SK-N-SH treated with all-trans-retinoic acid at 6 μM for 48 hours (cell line): Measurements from ENCODE around the gene NEUROD6.

Source experiments
- ATAC-seq: fragments of 200-7000 bp; cut with Tn5 transposase; 3 replicates; pipeline ENCODE4 v1.9.1; 2020; ENCODE audit warnings: mild to moderate bottlenecking, moderate library complexity
- ARNTL ChIP-seq: fragments of 450-650 bp; formaldehyde crosslinking; IDR thresholded peaks from 2 replicates; pipeline ENCODE4 v1.5.0; 2020; ENCODE audit warnings: low read depth, mild to moderate bottlenecking, moderate library complexity, borderline replicate concordance
- BACH2 ChIP-seq: fragments of 250-450 bp; sonication (Bioruptor Pico); IDR thresholded peaks from 2 replicates; pipeline ENCODE4 v1.9.0; 2021; ENCODE audit warnings: mild to moderate bottlenecking, borderline replicate concordance
- CSDC2 ChIP-seq: fragments of 250-450 bp; sonication (Bioruptor Pico); IDR thresholded peaks from 2 replicates; pipeline ENCODE4 v1.5.0; 2020; ENCODE audit warnings: mild to moderate bottlenecking, moderate library complexity
- ESRRG ChIP-seq: fragments of 250-450 bp; sonication (Bioruptor Pico); IDR thresholded peaks from 2 replicates; pipeline ENCODE4 v1.6.1; 2021; ENCODE audit warnings: mild to moderate bottlenecking
- GLIS3 ChIP-seq: fragments of 250-450 bp; sonication (Bioruptor Pico); IDR thresholded peaks from 2 replicates; pipeline ENCODE4 v1.5.0; 2020; ENCODE audit warnings: mild to moderate bottlenecking, moderate library complexity
- ISL1 ChIP-seq: fragments of 250-450 bp; sonication (Bioruptor Pico); IDR thresholded peaks from 2 replicates; pipeline ENCODE4 v2.1.2; 2022; ENCODE audit warnings: mild to moderate bottlenecking, moderate library complexity
- OSR1 ChIP-seq: fragments of 250-450 bp; sonication (Bioruptor Pico); IDR thresholded peaks from 2 replicates; pipeline ENCODE4 v1.8.0; 2022; ENCODE audit warnings: moderate library complexity, mild to moderate bottlenecking, inconsistent platforms
- PATZ1 ChIP-seq: fragments of 250-450 bp; sonication (Bioruptor Pico); IDR thresholded peaks from 2 replicates; pipeline ENCODE4 v1.8.0; 2020; ENCODE audit warnings: mild to moderate bottlenecking, moderate library complexity, borderline replicate concordance
- PPARA ChIP-seq: fragments of 250-450 bp; sonication (Bioruptor Pico); IDR thresholded peaks from 2 replicates; pipeline ENCODE4 v1.5.0; 2020; ENCODE audit warnings: mild to moderate bottlenecking, borderline replicate concordance
- SNAI2 ChIP-seq: fragments of 250-450 bp; sonication (Bioruptor Pico); IDR thresholded peaks from 2 replicates; pipeline ENCODE4 v1.5.0; 2020; ENCODE audit warnings: mild to moderate bottlenecking, moderate library complexity
- TCF4 ChIP-seq: fragments of 250-450 bp; sonication (Bioruptor Pico); IDR thresholded peaks from 2 replicates; pipeline ENCODE4 v1.8.0; 2021; ENCODE audit warnings: mild to moderate bottlenecking, moderate library complexity, borderline replicate concordance
- TSHZ2 ChIP-seq: fragments of 250-450 bp; sonication (Bioruptor Pico); IDR thresholded peaks from 2 replicates; pipeline ENCODE4 v1.5.0; 2020; ENCODE audit warnings: mild to moderate bottlenecking, moderate library complexity
- ZC3H10 ChIP-seq: fragments of 250-450 bp; sonication (Bioruptor Pico); IDR thresholded peaks from 2 replicates; pipeline ENCODE4 v1.5.1; 2021; ENCODE audit warnings: mild to moderate bottlenecking, moderate library complexity
- ZFP30 ChIP-seq: fragments of 450-650 bp; formaldehyde crosslinking; IDR thresholded peaks from 2 replicates; pipeline ENCODE4 v1.5.0; 2022; ENCODE audit warnings: mild to moderate bottlenecking, moderate library complexity
- ZNF565 ChIP-seq: fragments of 450-650 bp; formaldehyde crosslinking; conservative IDR thresholded peaks from 2 replicates; pipeline ENCODE4 v1.5.0; 2020; ENCODE audit warnings: low read depth, mild to moderate bottlenecking, moderate library complexity
- ZNF70 ChIP-seq: fragments of 450-650 bp; formaldehyde crosslinking; IDR thresholded peaks from 2 replicates; pipeline ENCODE4 v1.5.0; 2020; ENCODE audit warnings: mild to moderate bottlenecking, moderate library complexity
- ZNF8 ChIP-seq: fragments of 450-650 bp; formaldehyde crosslinking; IDR thresholded peaks from 2 replicates; pipeline ENCODE4 v1.5.0; 2020; ENCODE audit warnings: mild to moderate bottlenecking, moderate library complexity
- TF ChIP-seq, protein P1 (sequence below): fragments of 250-450 bp; sonication (Bioruptor Pico); IDR thresholded peaks from 2 replicates; pipeline ENCODE4 v1.8.0; 2021; ENCODE audit warnings: low read depth, mild to moderate bottlenecking, moderate library complexity, borderline replicate concordance
- TF ChIP-seq, protein P2 (sequence below): fragments of 250-450 bp; sonication (Bioruptor Pico); IDR thresholded peaks from 2 replicates; pipeline ENCODE4 v1.5.1; 2021; ENCODE audit warnings: mild to moderate bottlenecking, moderate library complexity

The NEUROD6 gene

DNA sequence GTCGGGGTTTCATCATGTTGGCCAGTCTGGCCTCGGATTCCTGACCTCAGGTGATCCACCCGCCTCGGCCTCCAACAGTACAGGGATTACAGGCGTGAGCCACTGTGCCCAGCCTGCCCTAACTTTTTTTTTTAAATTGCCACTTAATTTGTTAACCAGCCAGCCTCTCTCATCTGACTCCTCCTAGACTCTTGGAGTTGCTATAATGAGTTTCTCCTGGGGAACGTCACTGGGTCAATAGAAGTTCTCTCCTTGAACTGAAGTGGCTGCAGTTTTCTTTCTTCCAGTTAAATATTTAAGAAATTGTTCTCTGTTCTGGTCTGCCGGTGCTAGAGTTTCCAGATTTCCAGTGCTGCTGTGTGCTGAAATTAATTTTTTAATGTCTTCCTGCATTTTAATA is 27.6 kb downstream of the NEUROD6 start:
- ATAC-seq, result no peak
- no peak for TF ChIP-seq BACH2 (CRISPR knock-in tag)
- no peak for TF ChIP-seq GLIS3 (CRISPR knock-in tag)
- TF ChIP-seq ARNTL (CRISPR knock-in tag), result no peak
- TF ChIP-seq OSR1 (CRISPR knock-in tag), result no peak
- TF ChIP-seq, protein P1, sequence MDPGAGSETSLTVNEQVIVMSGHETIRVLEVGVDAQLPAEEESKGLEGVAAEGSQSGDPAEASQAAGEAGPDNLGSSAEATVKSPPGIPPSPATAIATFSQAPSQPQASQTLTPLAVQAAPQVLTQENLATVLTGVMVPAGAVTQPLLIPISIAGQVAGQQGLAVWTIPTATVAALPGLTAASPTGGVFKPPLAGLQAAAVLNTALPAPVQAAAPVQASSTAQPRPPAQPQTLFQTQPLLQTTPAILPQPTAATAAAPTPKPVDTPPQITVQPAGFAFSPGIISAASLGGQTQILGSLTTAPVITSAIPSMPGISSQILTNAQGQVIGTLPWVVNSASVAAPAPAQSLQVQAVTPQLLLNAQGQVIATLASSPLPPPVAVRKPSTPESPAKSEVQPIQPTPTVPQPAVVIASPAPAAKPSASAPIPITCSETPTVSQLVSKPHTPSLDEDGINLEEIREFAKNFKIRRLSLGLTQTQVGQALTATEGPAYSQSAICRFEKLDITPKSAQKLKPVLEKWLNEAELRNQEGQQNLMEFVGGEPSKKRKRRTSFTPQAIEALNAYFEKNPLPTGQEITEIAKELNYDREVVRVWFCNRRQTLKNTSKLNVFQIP (CRISPR knock-in tag), result no peak
- TF ChIP-seq TCF4, result no peak
- TF ChIP-seq PPARA, result no peak
- no peak for TF ChIP-seq TSHZ2 (CRISPR knock-in tag)
- TF ChIP-seq ZNF565 (CRISPR knock-in tag), result no peak

GRCh38 chr7:31311552-31311951 is 29.0 kb downstream of the NEUROD6 start:
- ATAC-seq, result no peak

DNA sequence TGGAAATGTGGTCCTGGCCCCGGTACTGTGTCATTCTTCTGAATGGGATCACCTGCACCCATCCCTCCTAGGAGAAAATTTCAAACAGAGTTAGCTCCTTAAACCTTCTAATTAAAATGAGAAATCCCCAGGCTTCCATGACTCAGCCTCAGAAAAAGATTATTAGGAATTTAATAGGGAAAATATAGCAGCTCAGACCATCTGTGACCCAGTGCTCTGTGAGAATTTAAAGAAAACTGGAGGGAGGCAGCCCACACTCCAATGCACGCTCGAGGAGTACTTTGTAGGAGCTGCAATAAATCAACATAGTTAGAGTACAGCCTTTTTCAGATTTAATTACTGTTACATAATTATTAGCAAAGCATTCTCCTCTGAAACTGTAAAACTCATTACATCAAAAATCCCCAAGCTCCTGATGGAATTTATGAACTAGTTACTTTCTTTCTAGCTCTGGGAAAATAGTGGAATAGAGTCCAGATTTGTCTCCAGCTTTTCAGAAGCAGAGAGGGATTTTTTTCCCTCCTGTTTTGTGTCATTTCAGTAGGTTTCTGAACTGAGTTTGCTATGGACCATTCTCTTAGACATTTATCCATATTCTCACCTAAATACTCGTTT is 30.1 kb downstream of the NEUROD6 start:
- ATAC-seq, result no peak
- TF ChIP-seq ESRRG (no peak), ARNTL (CRISPR knock-in tag) (no peak), CSDC2 (CRISPR knock-in tag) (no peak), OSR1 (CRISPR knock-in tag) (no peak)

More at GRCh38 chr7:31311552-31311951, 29.0 kb downstream of the NEUROD6 start:
- TF ChIP-seq ZNF565 (CRISPR knock-in tag) (no peak), PPARA (no peak), ZC3H10 (CRISPR knock-in tag) (no peak)
- TF ChIP-seq, protein P1 (CRISPR knock-in tag), result no peak

DNA sequence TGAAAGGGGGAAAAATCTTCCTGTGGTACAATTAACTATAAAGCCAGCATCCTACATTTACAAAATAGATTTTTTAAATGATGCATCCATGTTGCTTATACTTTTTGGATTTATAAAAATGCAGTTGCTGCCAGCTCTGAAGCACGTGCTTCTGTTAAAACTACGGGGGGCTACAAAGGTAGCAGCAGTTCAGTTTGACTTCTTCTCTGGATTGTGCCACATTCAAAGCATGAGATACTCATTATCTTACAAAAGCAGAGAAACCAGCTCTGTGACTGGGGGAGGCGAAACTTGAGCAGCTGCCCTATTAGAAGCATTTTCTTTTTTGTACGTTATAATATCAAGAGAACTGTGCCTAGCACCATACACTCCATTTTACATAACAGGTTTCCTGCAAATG is 31.1 kb downstream of the NEUROD6 start:
- TF ChIP-seq SNAI2 (CRISPR knock-in tag) (no peak), ISL1 (no peak), ZFP30 (no peak), ESRRG (no peak), ARNTL (CRISPR knock-in tag) (no peak), GLIS3 (CRISPR knock-in tag) (no peak), ZNF70 (no peak), TCF4 (no peak), PATZ1 (CRISPR knock-in tag) (no peak), ZNF8 (CRISPR knock-in tag) (no peak), CSDC2 (CRISPR knock-in tag) (no peak), ZC3H10 (CRISPR knock-in tag) (no peak)
- TF ChIP-seq, protein P2, sequence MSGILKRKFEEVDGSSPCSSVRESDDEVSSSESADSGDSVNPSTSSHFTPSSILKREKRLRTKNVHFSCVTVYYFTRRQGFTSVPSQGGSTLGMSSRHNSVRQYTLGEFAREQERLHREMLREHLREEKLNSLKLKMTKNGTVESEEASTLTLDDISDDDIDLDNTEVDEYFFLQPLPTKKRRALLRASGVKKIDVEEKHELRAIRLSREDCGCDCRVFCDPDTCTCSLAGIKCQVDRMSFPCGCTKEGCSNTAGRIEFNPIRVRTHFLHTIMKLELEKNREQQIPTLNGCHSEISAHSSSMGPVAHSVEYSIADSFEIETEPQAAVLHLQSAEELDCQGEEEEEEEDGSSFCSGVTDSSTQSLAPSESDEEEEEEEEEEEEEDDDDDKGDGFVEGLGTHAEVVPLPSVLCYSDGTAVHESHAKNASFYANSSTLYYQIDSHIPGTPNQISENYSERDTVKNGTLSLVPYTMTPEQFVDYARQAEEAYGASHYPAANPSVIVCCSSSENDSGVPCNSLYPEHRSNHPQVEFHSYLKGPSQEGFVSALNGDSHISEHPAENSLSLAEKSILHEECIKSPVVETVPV (CRISPR knock-in tag), result no peak
- no peak for ATAC-seq
